HepG2 (cell line): ENCODE measurements around the gene CUL7. TPM values are rescaled to one million over a fixed set of nuclear protein-coding genes. Genes with fewer than 3 reads are reported as not detected.

ENCODE experiments used
- ATF7-NPFF ChIP-seq: sonication (generic); formaldehyde crosslinking; IDR thresholded peaks from 2 replicates; pipeline ENCODE4 v1.8.1; 2023; ENCODE audit warnings: mild to moderate bottlenecking, low read depth, missing genetic modification reagents, moderate library complexity
- HMG20B ChIP-seq: conservative IDR thresholded peaks from 2 replicates; pipeline ENCODE4 v1.6.1; 2016; ENCODE audit warnings: missing genetic modification reagents, missing compliant biosample characterization
- IKZF1 ChIP-seq: fragments of 450-650 bp; IDR thresholded peaks from 2 replicates; pipeline ENCODE4 v1.7.1; 2016
- JDP2 ChIP-seq: sonication (generic); formaldehyde crosslinking; IDR thresholded peaks from 2 replicates; pipeline ENCODE4 v1.8.1; 2022; ENCODE audit warnings: missing genetic modification reagents, borderline replicate concordance
- KDM5B ChIP-seq: sonication (generic); formaldehyde crosslinking; IDR thresholded peaks from 2 replicates; pipeline ENCODE4 v1.4.0; 2020; ENCODE audit warnings: missing genetic modification reagents, mild to moderate bottlenecking, borderline replicate concordance
- POLR2AphosphoS2 ChIP-seq: IDR thresholded peaks from 2 replicates; pipeline ENCODE4 v1.6.1; 2011; ENCODE audit warnings: low read depth, low read length, improper control_type of control experiment
- REXO4 ChIP-seq: sonication (generic); formaldehyde crosslinking; IDR thresholded peaks from 2 replicates; pipeline ENCODE4 v1.8.0; 2022; ENCODE audit warnings: missing genetic modification reagents, mild to moderate bottlenecking, borderline replicate concordance
- SIN3A ChIP-seq: IDR thresholded peaks from 2 replicates; pipeline ENCODE4 v1.6.1; 2011; ENCODE audit warnings: low read depth, mild to moderate bottlenecking, control low read depth, low read length, borderline replicate concordance
- TAF1 ChIP-seq: sonication (generic); formaldehyde crosslinking; IDR thresholded peaks from 2 replicates; pipeline ENCODE4 v1.4.0; 2020; ENCODE audit warnings: missing genetic modification reagents
- ZBTB40 ChIP-seq, 2 experiments: fragments of 450-650 bp in 1 of 2; sonication (generic) in 1 of 2; formaldehyde crosslinking in 1 of 2; IDR thresholded peaks; 2 replicates each; pipeline versions ENCODE4 v1.6.1 to v1.8.0; 2016 to 2022; ENCODE audit warnings: antibody characterized with exemption in 1 of 2, mild to moderate bottlenecking in 1 of 2, missing genetic modification reagents in 1 of 2
- ZFP62 ChIP-seq: sonication (generic); formaldehyde crosslinking; IDR thresholded peaks from 2 replicates; pipeline ENCODE4 v1.4.0; 2020; ENCODE audit warnings: missing genetic modification reagents
- ZFY ChIP-seq: sonication (generic); formaldehyde crosslinking; IDR thresholded peaks from 2 replicates; pipeline ENCODE4 v1.4.0; 2020; ENCODE audit warnings: missing genetic modification reagents
- ZNF138 ChIP-seq: sonication (generic); formaldehyde crosslinking; IDR thresholded peaks from 2 replicates; pipeline ENCODE4 v1.5.0; 2020; ENCODE audit warnings: mild to moderate bottlenecking, low read depth, missing genetic modification reagents
- ZNF326 ChIP-seq: sonication (generic); formaldehyde crosslinking; IDR thresholded peaks from 2 replicates; pipeline ENCODE4 v1.4.0; 2020; ENCODE audit warnings: missing genetic modification reagents, borderline replicate concordance
- ZNF501 ChIP-seq: sonication (generic); formaldehyde crosslinking; IDR thresholded peaks from 2 replicates; pipeline ENCODE4 v1.5.1; 2020; ENCODE audit warnings: mild to moderate bottlenecking, moderate library complexity, missing genetic modification reagents
- ZSCAN22 ChIP-seq: sonication (generic); formaldehyde crosslinking; IDR thresholded peaks from 2 replicates; pipeline ENCODE4 v1.4.0; 2020; ENCODE audit warnings: mild to moderate bottlenecking, missing genetic modification reagents
- polyA plus RNA-seq, 8 experiments: library from polyadenylated mRNA; depleted of rRNA in 3 of 8; stranded (reverse) in 7 of 8; unstranded in 1 of 8; fragments of >200 nt; fragmentation: Illumina TruSeq in 4 of 8; extraction: Trizol in 4 of 8; gene quantifications; 2 replicates each; pipeline versions ENCODE4 v1.2.1 to v1.2.3, GENCODE V29; 2011 to 2016; ENCODE audit warnings: low read depth in 4 of 8, missing spikeins in 1 of 8, mixed read lengths in 1 of 8; ENCODE audit not compliant: insufficient read depth in 1 of 8
- total RNA-seq, 5 experiments: library from RNA; depleted of rRNA; stranded (reverse); fragments of >200 nt; fragmentation: Illumina TruSeq; extraction: Trizol; gene quantifications; 2 replicates each; pipeline ENCODE4 v1.2.3, GENCODE V29; 2016; ENCODE audit warnings: low read depth in 1 of 5

CUL7 gene
- total and polyA plus RNA-seq, 2 of the 13 experiments (the other 11 are each of a cell fraction or from before 2014, with no cell fraction given), result 32.0 to 60.7 TPM

DNA sequence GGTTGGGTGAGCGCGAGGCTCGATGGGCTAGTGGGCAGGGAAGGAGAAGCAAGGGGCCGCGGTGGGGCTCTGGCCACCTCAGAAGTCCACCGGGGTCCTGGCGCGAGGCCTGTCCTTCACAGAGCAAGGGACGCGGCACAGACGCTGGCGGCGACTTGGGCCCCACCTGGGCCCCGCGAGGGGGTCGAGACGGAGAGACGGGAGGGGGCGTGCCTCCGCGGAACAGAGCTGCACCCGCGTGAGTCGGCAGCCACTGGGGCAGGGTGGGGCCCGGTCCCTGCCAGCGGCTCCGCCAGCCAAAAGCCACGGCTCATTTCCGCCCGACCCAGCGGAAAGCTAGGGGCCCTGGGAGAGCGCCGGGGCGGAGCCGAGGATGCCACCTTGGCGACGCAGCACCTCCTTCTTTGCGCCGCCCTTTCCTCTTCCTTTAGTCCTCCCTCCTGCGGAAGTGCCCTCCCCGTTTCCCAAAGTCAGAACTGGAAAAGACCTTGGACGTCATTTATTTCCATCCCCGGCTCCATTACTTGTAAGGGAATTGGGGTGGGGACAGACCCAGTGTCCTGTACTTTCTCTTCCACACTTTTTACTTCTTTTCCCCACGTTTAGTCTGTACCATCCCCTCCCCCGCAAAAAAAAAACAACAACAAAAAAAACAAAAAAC lies at the start of gene CUL7 (continued):
- TF ChIP-seq ZBTB40 (IDR thresholded peaks at IDR 0.05), result no peak
- TF ChIP-seq ZBTB40 (CRISPR knock-in tag; IDR thresholded peaks at IDR 0.05), result no peak; the same call in none of the 2 replicates
- TF ChIP-seq SIN3A, result peak; percentile 91
- no peak for TF ChIP-seq IKZF1
- peak; percentile 99 for TF ChIP-seq TAF1 (CRISPR knock-in tag)
- peak; percentile 85 for TF ChIP-seq ATF7-NPFF (CRISPR knock-in tag)
- 0 out of 2 replicates have a peak, but pooled peaks have one; percentile 72 for TF ChIP-seq REXO4 (CRISPR knock-in tag)
- TF ChIP-seq HMG20B (CRISPR knock-in tag), result no peak; the same call in 1 of the 2 replicates
- TF ChIP-seq ZSCAN22 (CRISPR knock-in tag), result peak; percentile 47; the same call in 1 of the 2 replicates
- peak; percentile 94 for TF ChIP-seq KDM5B (CRISPR knock-in tag)
- no peak for TF ChIP-seq POLR2AphosphoS2
- peak; percentile 95 for TF ChIP-seq ZFY
- TF ChIP-seq ZNF501 (CRISPR knock-in tag), result peak; percentile 94
- TF ChIP-seq JDP2 (CRISPR knock-in tag), result no peak
- TF ChIP-seq ZFP62, result no peak
- peak; percentile 73; the same call in 1 of the 2 replicates for TF ChIP-seq ZNF138 (CRISPR knock-in tag)
- no peak for TF ChIP-seq ZNF326 (CRISPR knock-in tag)
